ENCODE data around the gene ITPKC. TPM values are rescaled to one million over a fixed set of nuclear protein-coding genes. Genes with fewer than 3 reads are reported as not detected.

ITPKC gene
- polyA plus RNA-seq, 1 experiment, result 8.9 TPM

- ChIA-PET POLR2A (no interaction called here), CTCF (no interaction called here)
- Histone ChIP-seq H3K27me3 (ENCODE audit: control insufficient read depth, insufficient read depth, low read length) (no peaks in the 10 kb centered on the region), H3K4me3 (ENCODE audit: low read depth, low read length) (no peak overlapping the region), H3K27ac (ENCODE audit: low read depth, low read length) (no peak overlapping the region), H3K9me3 (ENCODE audit: control insufficient read depth, insufficient read depth, low read length) (no peaks in the 10 kb centered on the region; the same call in 1 of the 2 replicates)
- no peak for DNase-seq (ENCODE audit: low read depth, low spot score)
- no peak for TF ChIP-seq CTCF (IDR thresholded peaks at IDR 0.05; ENCODE audit: low read depth, low read length)
Measured at GRCh38 chr19:40692212-40692551, 24.7 kb upstream of the ITPKC start.

- Histone ChIP-seq H3K9me3 (ENCODE audit: control insufficient read depth, insufficient read depth, low read length) (no peaks in the 10 kb centered on the region; the same call in 1 of the 2 replicates), H3K27ac (ENCODE audit: low read depth, low read length) (no peak overlapping the region), H3K4me3 (ENCODE audit: low read depth, low read length) (no peak overlapping the region), H3K27me3 (ENCODE audit: control insufficient read depth, insufficient read depth, low read length) (no peaks in the 10 kb centered on the region)
- no peak for DNase-seq (ENCODE audit: low read depth, low spot score)
- CTCF ChIA-PET, result no interaction called here
- POLR2A ChIA-PET, result no interaction called here
- TF ChIP-seq CTCF (IDR thresholded peaks at IDR 0.05; ENCODE audit: low read depth, low read length), result no peak
Measured at GRCh38 chr19:40693150-40693788, 23.6 kb upstream of the ITPKC start.

GRCh38 chr19:40693896-40694295, 23.0 kb upstream of the ITPKC start:
- ChIA-PET POLR2A (no interaction called here), CTCF (no interaction called here)
- TF ChIP-seq CTCF (IDR thresholded peaks at IDR 0.05; ENCODE audit: low read depth, low read length), result no peak
- Histone ChIP-seq H3K4me3 (ENCODE audit: low read depth, low read length) (no peak overlapping the region), H3K9me3 (ENCODE audit: control insufficient read depth, insufficient read depth, low read length) (no peaks in the 10 kb centered on the region; the same call in 1 of the 2 replicates), H3K27ac (ENCODE audit: low read depth, low read length) (no peak overlapping the region), H3K27me3 (ENCODE audit: control insufficient read depth, insufficient read depth, low read length) (no peaks in the 10 kb centered on the region)
- DNase-seq (ENCODE audit: low read depth, low spot score), result no peak

GRCh38 chr19:40695881-40696280, 21.0 kb upstream of the ITPKC start:
- TF ChIP-seq CTCF (IDR thresholded peaks at IDR 0.05; ENCODE audit: low read depth, low read length), result no peak
- H3K27me3 ChIP-seq (ENCODE audit: control insufficient read depth, insufficient read depth, low read length), result no peaks in the 10 kb centered on the region
- no peak for DNase-seq (ENCODE audit: low read depth, low spot score)
- CTCF ChIA-PET, result no interaction called here
- no peaks in the 10 kb centered on the region; the same call in 1 of the 2 replicates for H3K9me3 ChIP-seq (ENCODE audit: control insufficient read depth, insufficient read depth, low read length)
- no peak overlapping the region for H3K27ac ChIP-seq (ENCODE audit: low read depth, low read length)
- POLR2A ChIA-PET, result no interaction called here
- H3K4me3 ChIP-seq (ENCODE audit: low read depth, low read length), result no peak overlapping the region

- TF ChIP-seq CTCF (IDR thresholded peaks at IDR 0.05; ENCODE audit: low read depth, low read length), result no peak
- Histone ChIP-seq H3K4me3 (ENCODE audit: low read depth, low read length) (no peak overlapping the region), H3K27me3 (ENCODE audit: control insufficient read depth, insufficient read depth, low read length) (no peaks in the 10 kb centered on the region), H3K27ac (ENCODE audit: low read depth, low read length) (no peak overlapping the region), H3K9me3 (ENCODE audit: control insufficient read depth, insufficient read depth, low read length) (no peaks in the 10 kb centered on the region)
- ChIA-PET CTCF (no interaction called here), POLR2A (no interaction called here)
- no peak for DNase-seq (ENCODE audit: low read depth, low spot score)
Measured at GRCh38 chr19:40697007-40697406, 19.9 kb upstream of the ITPKC start.

All from AG04450 (cell line).